Epidermal melanocyte (primary cell): ENCODE results near the gene ZBTB2.
A peak's percentile ranks its signal among the peaks of the same experiment; 100 is the strongest.
"Not testable (repeated sequence)": the region's sequence is repeated elsewhere in the genome, so short reads cannot be mapped to it uniquely, and the experiment has no call there.

Experiments used
- DNase-seq: peaks from one replicate; pipeline ENCODE4 v3.0.0; 2011; ENCODE audit warnings: low spot score; ENCODE audit not compliant: insufficient read length

The ZBTB2 gene

GRCh38 chr6:151402228-151402627 is 10.9 kb upstream of the ZBTB2 start:
- no peak for DNase-seq

GRCh38 chr6:151400473-151400872 is 9.1 kb upstream of the ZBTB2 start:
- no peak for DNase-seq

- no peak for DNase-seq
Measured at GRCh38 chr6:151399679-151400078, 8.3 kb upstream of the ZBTB2 start.

GRCh38 chr6:151393410-151393809 is 2.1 kb upstream of the ZBTB2 start:
- DNase-seq, result no peak

GRCh38 chr6:151392427-151392826 is 1.1 kb upstream of the ZBTB2 start:
- no peak for DNase-seq

- DNase-seq, result peak; percentile 36
Measured at GRCh38 chr6:151390851-151391470, 398 bp downstream of the ZBTB2 start.

GRCh38 chr6:151390276-151390850 is 996 bp downstream of the ZBTB2 start:
- peak; percentile 85 for DNase-seq

GRCh38 chr6:151389618-151390275 is 1.6 kb downstream of the ZBTB2 start:
- DNase-seq, result peak; percentile 76

GRCh38 chr6:151388997-151389617 is 2.3 kb downstream of the ZBTB2 start:
- DNase-seq, result no peak

GRCh38 chr6:151388236-151388635 is 3.1 kb downstream of the ZBTB2 start:
- no peak for DNase-seq

GRCh38 chr6:151387175-151387970 is 4.0 kb downstream of the ZBTB2 start:
- DNase-seq, result no peak

GRCh38 chr6:151385177-151385576 is 6.2 kb downstream of the ZBTB2 start:
- no peak for DNase-seq

GRCh38 chr6:151384151-151384550 is 7.2 kb downstream of the ZBTB2 start:
- no peak for DNase-seq

- not testable (repeated sequence) for DNase-seq
Measured at GRCh38 chr6:151382631-151383030, 8.7 kb downstream of the ZBTB2 start.

GRCh38 chr6:151381722-151382121 is 9.6 kb downstream of the ZBTB2 start:
- DNase-seq, result no peak

GRCh38 chr6:151380848-151381205 is 10.5 kb downstream of the ZBTB2 start:
- no peak for DNase-seq

- no peak for DNase-seq
Measured at GRCh38 chr6:151379933-151380847, 11.2 kb downstream of the ZBTB2 start.

- no peak for DNase-seq
Measured at GRCh38 chr6:151377095-151377494, 14.3 kb downstream of the ZBTB2 start.

- DNase-seq, result no peak
Measured at GRCh38 chr6:151376440-151376839, 14.9 kb downstream of the ZBTB2 start.

GRCh38 chr6:151375833-151376232 is 15.5 kb downstream of the ZBTB2 start:
- DNase-seq, result no peak
